DND-41 (cell line): Measurements from ENCODE around the gene TDRD12.

Source experiments
- ATAC-seq: fragments of 200-7000 bp; cut with Tn5 transposase; 3 replicates; pipeline ENCODE4 v1.9.1; 2021; ENCODE audit warnings: low read depth; ENCODE audit not compliant: insufficient read depth
- DNase-seq: peaks from one replicate; pipeline ENCODE4 v3.0.0-alpha.2; 2020
- H2AFZ ChIP-seq: 2 replicates; pipeline ENCODE4 v1.6.0; 2012; ENCODE audit warnings: low read depth, low read length
- H3K27ac ChIP-seq: 2 replicates; pipeline ENCODE4 v1.5.1; 2012; ENCODE audit warnings: low read length, inconsistent platforms
- H3K27me3 ChIP-seq: fragments of 200-600 bp; sonication (generic); 2 replicates; pipeline ENCODE4 v1.6.0; 2012; ENCODE audit warnings: low read length, mild to moderate bottlenecking, inconsistent platforms; ENCODE audit not compliant: insufficient read depth, poor library complexity
- H3K36me3 ChIP-seq: 2 replicates; pipeline ENCODE4 v1.5.1; 2012; ENCODE audit warnings: low read length, inconsistent platforms; ENCODE audit not compliant: insufficient read depth
- H3K4me1 ChIP-seq: 2 replicates; pipeline ENCODE4 v1.5.1; 2012; ENCODE audit warnings: mild to moderate bottlenecking, low read length; ENCODE audit not compliant: insufficient read depth
- H3K4me2 ChIP-seq: 2 replicates; pipeline ENCODE4 v1.6.0; 2012; ENCODE audit warnings: mild to moderate bottlenecking, moderate library complexity, low read length, inconsistent platforms; ENCODE audit not compliant: insufficient read depth
- H3K4me3 ChIP-seq, 2 experiments: fragments of 200-600 bp in 1 of 2; shearing (Covaris generic) in 1 of 2; 2 replicates each; pipeline ENCODE4 v1.5.1; 2012 to 2016; ENCODE audit warnings: inconsistent platforms in 2 of 2, low read length in 2 of 2, mild to moderate bottlenecking in 2 of 2, low read depth in 1 of 2, moderate library complexity in 1 of 2
- H3K79me2 ChIP-seq: 2 replicates; pipeline ENCODE4 v1.6.0; 2012; ENCODE audit warnings: low read length, inconsistent platforms; ENCODE audit not compliant: insufficient read depth
- H3K9ac ChIP-seq: 2 replicates; pipeline ENCODE4 v1.6.0; 2012; ENCODE audit warnings: low read depth, mild to moderate bottlenecking, inconsistent platforms, low read length, moderate library complexity
- H3K9me3 ChIP-seq: 2 replicates; pipeline ENCODE4 v1.5.1; 2012; ENCODE audit warnings: low read length, moderate library complexity, mild to moderate bottlenecking, inconsistent platforms; ENCODE audit not compliant: insufficient read depth, severe bottlenecking
- H4K20me1 ChIP-seq: 2 replicates; pipeline ENCODE4 v1.6.0; 2012; ENCODE audit warnings: low read length; ENCODE audit not compliant: insufficient read depth
- CTCF ChIP-seq: IDR thresholded peaks from 2 replicates; pipeline ENCODE4 v1.5.1; 2012; ENCODE audit warnings: borderline replicate concordance, low read length, moderate library complexity, mild to moderate bottlenecking; ENCODE audit not compliant: poor library complexity, severe bottlenecking; ENCODE audit errors: extremely low read depth
- EZH2 ChIP-seq: IDR thresholded peaks from 3 replicates; pipeline ENCODE4 v1.6.1; 2012; ENCODE audit warnings: borderline replicate concordance, low read depth, mild to moderate bottlenecking, moderate library complexity, low read length, inconsistent platforms; ENCODE audit not compliant: severe bottlenecking

TDRD12 gene

GRCh38 chr19:32808236-32808635 lies 88.7 kb downstream of the TDRD12 start:
- H3K9ac ChIP-seq: no peak overlapping the region
- no peak overlapping the region for H3K27ac ChIP-seq
- no peaks in the 10 kb centered on the region for H3K9me3 ChIP-seq
- H3K4me1 ChIP-seq: no peaks in the 10 kb centered on the region
- no peak overlapping the region for H3K4me3 ChIP-seq
- no peak overlapping the region for H3K4me2 ChIP-seq
- H2AFZ ChIP-seq: no peak overlapping the region
- H3K79me2 ChIP-seq: no peaks in the 10 kb centered on the region
- ATAC-seq (no peak), DNase-seq (no peak)
- no peaks in the 10 kb centered on the region for H4K20me1 ChIP-seq
- H3K27me3 ChIP-seq: peaks cover 8% of the 10 kb centered on the region
- TF ChIP-seq CTCF: no peak
- TF ChIP-seq EZH2: no peak
- H3K36me3 ChIP-seq: no peaks in the 10 kb centered on the region

- no peak overlapping the region for H3K4me3 ChIP-seq
- H4K20me1 ChIP-seq: no peaks in the 10 kb centered on the region
- no peak for TF ChIP-seq CTCF
- TF ChIP-seq EZH2: no peak
- no peak overlapping the region for H2AFZ ChIP-seq
- no peaks in the 10 kb centered on the region for H3K9me3 ChIP-seq
- H3K36me3 ChIP-seq: no peaks in the 10 kb centered on the region
- no peak overlapping the region for H3K9ac ChIP-seq
- H3K79me2 ChIP-seq: no peaks in the 10 kb centered on the region
- H3K27ac ChIP-seq: no peak overlapping the region
- DNase-seq (no peak), ATAC-seq (no peak)
- H3K4me1 ChIP-seq: no peaks in the 10 kb centered on the region
- H3K4me2 ChIP-seq: no peak overlapping the region
- peaks cover 8% of the 10 kb centered on the region for H3K27me3 ChIP-seq
Measured at GRCh38 chr19:32809254-32809653, 89.7 kb downstream of the TDRD12 start.

- Histone ChIP-seq H3K9ac (no peak overlapping the region), H3K79me2 (no peaks in the 10 kb centered on the region), H3K4me2 (no peak overlapping the region), H3K4me3 (no peak overlapping the region), H3K27ac (no peak overlapping the region), H3K4me1 (no peaks in the 10 kb centered on the region), H4K20me1 (no peaks in the 10 kb centered on the region), H3K27me3 (peaks cover 8% of the 10 kb centered on the region), H3K9me3 (no peaks in the 10 kb centered on the region), H2AFZ (no peak overlapping the region), H3K36me3 (no peaks in the 10 kb centered on the region)
- no peak for DNase-seq
- ATAC-seq: no peak
- TF ChIP-seq CTCF: no peak
Measured at GRCh38 chr19:32809754-32810153, 90.2 kb downstream of the TDRD12 start.

GRCh38 chr19:32810452-32810851 lies 90.9 kb downstream of the TDRD12 start:
- no peak overlapping the region for H3K4me2 ChIP-seq
- ATAC-seq: no peak
- H4K20me1 ChIP-seq: no peaks in the 10 kb centered on the region
- no peak for DNase-seq
- H3K36me3 ChIP-seq: no peaks in the 10 kb centered on the region
- H3K4me3 ChIP-seq: no peak overlapping the region
- H3K9ac ChIP-seq: no peak overlapping the region
- TF ChIP-seq CTCF (no peak), EZH2 (no peak)
- H3K27ac ChIP-seq: no peak overlapping the region
- no peaks in the 10 kb centered on the region for H3K4me1 ChIP-seq
- H3K27me3 ChIP-seq: peaks cover 8% of the 10 kb centered on the region
- no peak overlapping the region for H2AFZ ChIP-seq
- no peaks in the 10 kb centered on the region for H3K9me3 ChIP-seq
- H3K79me2 ChIP-seq: no peaks in the 10 kb centered on the region
